ENCODE measurements around the gene CORO1C.

CORO1C gene

DNA sequence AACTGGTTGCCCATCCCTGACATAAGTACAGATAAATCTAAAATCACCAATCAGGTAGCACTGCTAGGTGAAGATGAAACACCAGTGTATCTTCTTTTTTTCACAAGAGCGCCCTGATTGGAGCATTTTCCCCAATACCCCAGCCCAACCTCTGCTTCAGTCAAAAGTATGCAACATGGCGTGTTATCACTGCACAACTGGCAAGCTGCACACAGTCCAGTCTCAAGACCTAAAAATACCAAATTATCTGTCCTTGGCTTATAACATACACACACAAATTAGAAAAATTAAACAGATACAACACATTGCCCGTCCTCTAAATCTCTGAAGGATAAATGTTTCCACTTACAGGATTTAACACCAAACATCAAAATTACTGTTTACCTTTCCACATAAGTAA is 77.4 kb downstream of the CORO1C start:
- DNase-seq: no peak

DNA sequence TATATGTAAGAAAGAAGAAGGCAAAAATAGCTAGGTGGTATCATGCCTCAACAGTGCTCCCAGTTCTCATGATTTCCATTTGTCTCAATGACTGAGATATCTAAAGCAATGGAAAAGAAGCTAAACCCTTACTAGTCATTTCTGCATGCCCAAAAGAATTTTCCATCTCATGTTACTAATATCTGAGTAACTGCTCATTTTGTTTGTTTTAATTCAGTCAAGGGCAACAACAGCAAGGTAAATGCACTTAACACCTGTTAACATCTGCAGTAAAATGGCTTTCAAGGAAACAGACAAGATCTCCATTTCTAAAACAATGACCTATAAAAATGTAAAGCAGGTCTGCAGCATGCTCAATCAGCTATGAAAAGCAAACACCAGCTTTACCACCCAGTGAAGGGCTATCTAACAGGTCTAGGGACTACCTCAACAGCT is 78.2 kb downstream of the CORO1C start:
- DNase-seq: no peak

DNA sequence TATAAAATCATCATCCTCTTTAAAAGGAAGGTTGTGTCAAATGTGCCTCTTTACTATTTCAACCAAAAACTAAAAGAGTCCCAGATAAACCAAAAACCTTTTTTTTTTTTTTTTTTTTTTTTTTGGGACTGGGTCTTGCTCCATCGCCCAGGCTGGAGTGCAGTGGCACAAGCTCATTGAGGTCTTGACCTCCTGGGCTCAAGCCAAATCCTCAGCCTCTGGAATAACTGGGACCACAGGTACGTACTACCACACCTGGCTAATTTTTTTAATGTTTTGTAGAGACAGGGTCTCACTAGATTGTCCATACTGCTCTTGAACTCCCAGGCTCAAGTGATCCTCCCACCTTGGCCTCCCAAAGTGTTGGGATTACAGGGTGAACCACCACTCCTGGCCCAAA is 81.2 kb downstream of the CORO1C start:
- DNase-seq: no peak

DNA sequence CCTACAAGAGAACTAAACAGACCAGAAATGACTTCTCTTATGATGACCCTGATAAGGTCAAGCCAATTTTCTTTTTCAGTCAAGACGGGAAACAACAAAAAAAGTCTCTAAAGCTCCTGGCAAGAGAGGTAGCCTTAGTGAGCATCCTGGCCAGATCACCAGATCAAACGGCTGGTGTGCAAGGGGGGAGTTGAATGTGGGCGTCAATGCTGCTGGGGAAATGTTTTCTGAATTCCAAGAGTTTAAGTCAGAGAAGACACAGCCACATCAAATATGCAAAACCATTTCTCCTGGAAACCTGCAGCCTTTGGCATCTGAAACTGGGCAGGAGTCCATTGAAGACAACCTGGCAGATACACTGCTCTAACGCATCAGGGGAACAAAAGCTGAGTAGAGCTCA is 81.6 kb downstream of the CORO1C start:
- DNase-seq: no peak

DNA sequence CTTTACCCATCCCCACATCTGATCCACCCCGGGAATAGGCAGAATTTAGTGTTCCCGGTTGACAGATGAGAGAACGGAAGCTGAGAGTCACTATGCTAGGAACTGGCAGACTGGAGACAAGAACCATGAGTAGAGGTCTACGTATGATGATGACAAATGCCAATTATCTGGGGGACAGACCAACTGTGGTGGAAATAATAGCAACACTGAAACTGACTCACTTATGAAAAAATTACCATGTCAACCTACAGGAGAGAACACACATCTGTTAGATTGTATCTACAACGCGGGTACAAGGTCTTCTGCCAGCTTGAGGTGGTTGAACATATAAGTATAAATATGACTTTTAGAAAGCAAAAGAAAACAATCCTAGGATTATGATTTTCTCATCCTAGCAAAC is 82.2 kb downstream of the CORO1C start:
- DNase-seq: no peak

DNA sequence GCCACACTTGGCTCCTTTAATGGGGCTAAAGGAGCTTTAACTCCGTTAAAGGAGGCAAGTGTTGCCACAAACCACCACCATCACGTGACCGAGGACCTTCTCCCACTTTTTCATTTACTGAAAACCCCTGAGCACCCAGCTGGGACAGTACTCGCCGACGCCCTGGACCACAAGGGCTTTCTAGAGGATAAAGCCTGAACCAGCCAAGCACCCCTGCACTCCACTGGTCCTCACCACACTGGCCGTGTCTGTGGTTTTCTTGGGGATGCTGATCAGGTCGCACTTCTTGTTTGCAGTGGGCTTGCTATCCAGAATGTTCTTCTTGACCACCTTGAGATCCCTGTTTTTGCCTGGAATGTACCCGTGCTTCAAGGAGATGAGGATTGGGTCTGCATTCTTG is 82.9 kb downstream of the CORO1C start:
- no peak for DNase-seq

DNA sequence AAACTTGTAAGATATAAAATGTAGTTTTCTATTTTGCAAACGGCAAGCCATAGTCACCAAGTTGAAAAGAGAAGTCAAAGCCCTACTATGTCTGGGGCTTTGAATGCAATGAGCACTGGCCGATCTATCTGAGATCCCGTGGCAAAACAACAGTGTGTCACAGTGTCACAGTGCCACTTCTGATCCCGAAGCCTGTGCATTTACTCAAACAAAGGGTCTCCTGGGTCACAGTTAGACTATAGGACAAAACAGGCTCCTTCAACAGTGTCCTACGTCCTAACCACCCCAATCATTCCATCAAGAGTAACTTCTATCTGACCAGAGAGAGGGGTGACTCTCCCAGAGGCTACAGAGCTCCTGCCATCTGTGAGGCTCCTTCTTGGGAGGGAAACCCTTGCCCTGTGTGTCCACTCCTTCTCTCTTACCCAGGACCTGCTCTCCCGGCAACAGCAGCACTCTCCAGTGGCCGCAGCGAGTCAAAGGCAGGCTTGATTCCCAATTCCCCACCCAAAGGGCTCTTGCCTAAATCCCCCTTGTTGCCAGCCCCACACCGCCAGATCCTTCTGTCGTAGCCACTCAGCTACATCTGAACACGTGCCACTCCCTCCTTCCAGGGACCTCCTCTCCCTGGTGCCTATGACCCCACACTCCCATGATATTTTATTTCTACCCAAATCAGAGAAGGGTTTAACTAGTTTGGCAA is 83.6 kb downstream of the CORO1C start:
- peak in 2 of 58 donors; percentile 10 to 11 for DNase-seq

DNA sequence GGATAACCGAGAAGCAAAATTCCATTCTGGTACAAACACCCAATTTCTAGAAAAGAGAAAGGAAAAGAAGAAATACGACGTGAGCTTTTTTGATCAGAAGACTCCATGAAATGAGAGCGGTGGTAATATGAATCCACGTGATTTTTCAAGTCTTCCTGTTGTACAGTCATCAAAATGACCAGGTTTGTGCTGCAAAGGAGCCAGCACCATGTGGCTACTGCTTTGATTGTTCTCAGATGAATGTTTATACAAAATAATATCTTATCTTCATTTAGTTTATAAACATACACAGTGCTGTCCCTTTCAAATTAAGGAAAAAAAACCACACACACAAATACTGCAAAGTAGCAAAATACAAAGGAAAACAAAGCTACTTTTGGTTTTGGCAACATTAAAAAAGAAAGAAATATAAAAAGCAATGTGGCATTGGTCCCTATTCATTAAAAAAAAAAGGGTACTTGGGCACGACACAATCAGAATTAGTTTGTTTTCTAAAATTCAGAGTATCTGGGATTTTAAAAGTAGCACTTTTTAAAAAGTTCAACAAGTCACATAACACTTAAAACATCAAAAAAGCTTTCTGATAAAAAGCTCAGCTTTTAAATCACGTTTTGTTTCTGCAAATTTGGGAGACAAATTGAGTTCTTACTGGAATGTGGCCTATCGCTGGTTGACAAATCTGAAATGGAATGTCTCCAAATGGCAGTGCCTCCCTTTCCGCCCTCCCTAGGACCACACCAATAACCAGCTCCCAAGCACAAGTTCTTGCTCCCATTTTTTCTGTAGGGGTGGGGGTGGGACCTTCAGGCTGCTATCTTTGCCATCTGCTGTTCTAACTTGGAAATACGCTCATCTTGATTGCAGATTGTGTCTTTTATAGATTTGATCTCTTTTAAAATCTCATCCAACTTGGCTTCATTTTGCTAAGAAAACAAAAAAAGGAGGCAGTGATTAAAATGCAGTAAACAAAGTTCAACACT is 84.4 kb downstream of the CORO1C start:
- no peak for DNase-seq

DNA sequence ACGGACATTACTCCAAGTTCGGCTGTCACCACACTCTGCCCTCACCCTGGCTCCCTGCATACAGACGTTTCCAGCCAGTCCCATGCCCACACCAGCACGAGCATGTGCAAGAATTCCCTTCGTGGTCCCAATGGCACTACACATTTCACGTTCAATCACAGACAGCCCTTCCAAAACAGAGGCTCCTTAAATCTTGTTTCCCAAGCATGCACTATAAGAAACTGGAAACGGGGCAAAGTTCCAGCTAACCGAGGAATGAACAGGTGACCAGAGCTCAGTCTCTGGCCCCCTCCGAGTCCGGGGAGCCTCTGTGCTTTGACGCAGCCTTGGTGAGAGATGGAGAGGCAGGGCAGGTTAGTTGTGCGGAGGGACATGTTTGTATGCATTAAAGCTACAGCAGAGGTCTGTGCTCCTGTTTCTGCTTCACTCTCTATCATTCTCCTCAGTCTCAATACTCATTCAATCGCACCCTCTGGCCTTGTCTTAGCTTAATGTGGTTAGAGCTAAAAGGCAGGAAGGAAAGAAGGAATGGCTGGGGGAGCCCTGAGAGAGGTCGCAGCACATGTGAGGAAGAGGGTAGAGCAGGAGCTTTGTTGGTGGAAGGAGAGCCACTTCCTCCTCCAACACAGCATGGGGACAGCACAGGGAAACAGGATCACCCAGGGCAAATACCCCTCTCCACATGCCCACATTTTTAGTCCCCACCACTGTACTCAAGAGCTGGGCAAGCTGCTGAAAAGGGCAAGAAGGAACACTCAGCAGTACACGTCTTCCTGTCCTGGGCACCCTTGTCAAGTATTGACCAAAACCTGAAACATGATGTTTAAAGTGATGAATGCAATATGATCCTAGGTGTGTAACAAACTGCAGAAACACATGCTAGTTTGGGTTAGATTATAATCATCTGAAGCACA is 85.4 kb downstream of the CORO1C start:
- no peak for DNase-seq

DNA sequence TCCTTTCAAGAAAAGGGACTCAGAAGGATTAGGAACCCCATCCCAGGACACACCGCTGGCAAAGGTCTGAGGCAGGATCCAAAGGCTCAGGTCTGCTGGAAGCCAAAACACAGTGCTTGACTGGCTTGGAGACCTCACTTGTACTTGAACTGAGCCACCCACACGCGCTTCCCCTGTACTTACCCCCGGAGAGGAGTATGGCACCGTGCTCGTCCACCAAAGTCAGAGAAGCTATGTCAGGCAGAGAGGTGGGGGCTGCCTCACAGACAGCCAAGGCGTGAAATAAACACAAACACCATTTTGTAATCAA is 86.6 kb downstream of the CORO1C start:
- no peak for DNase-seq

DNA sequence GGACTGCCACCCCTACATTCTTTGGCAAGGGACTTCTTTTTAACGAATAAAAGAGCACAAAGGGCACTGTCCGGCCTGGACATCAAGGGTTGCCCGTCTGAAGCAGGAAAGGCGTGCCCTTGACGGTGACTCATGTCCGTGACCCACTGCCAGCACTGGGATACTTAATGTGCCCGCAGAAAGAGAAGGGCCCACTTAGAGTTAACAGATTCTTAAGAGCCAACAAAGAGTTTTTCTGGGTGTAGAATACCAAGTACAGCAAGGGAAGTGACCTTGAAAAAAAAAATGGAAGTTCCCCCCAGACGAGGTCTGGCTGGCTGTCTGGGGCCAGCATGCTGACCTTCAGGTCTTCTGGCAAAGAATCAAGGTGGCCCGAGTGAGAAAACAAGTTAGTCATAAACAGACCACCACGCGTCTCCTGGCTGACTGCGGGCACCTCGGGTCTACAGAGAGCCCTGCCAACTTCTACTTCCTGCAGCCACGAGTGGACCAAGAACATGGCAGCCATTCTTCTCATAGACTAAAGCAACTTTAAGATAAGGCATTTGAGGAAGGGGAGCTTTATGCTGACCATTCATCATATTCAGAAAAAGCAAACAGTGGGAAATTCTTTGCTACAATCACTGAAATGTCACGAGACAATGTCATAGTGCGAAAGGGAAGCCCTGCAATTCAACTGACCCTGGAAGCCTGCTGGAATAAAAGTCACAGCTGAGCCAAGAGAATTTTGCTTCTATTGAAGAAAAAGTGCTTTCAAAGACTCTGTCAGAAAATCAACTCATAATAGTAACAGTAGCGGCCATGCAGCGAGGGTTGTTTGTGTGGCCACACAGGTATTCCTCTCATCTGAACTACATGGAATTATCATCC is 87.1 kb downstream of the CORO1C start:
- peak in 22 of 58 donors; percentile 21 to 75 (median 35) for DNase-seq

DNA sequence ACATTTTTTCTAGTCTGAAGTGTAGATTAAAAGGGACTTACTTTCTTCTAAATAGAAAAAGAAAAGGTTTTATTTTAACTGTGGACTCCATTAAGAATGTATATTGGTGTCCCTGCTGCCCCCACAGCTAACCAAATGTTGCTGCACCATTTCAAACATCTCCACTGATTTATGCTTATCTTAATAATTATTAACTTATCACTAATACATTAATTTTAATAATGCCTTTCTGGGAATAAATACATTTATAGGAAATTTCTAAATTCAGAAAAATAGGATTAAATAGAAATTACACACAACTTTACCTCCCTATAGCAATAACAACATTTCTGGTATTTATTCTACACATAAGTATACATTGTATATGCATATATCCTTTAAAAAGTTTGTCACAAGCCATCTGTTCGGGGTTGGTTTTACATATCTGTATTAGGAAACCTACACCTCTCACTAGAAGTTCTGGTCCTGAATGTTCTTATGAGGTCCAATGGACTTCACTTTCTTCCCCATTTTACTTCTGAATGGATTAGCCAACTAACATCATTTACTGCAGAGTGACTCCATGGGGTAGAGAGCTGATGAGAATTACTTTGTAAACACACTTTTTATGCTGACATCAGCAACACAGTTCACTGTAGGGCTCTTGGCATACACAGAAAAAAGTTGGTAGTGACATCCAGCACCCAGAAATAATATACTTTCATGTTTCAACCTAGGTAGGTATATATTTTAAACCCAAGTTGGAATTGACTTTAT is 88.2 kb downstream of the CORO1C start:
- DNase-seq: no peak

DNA sequence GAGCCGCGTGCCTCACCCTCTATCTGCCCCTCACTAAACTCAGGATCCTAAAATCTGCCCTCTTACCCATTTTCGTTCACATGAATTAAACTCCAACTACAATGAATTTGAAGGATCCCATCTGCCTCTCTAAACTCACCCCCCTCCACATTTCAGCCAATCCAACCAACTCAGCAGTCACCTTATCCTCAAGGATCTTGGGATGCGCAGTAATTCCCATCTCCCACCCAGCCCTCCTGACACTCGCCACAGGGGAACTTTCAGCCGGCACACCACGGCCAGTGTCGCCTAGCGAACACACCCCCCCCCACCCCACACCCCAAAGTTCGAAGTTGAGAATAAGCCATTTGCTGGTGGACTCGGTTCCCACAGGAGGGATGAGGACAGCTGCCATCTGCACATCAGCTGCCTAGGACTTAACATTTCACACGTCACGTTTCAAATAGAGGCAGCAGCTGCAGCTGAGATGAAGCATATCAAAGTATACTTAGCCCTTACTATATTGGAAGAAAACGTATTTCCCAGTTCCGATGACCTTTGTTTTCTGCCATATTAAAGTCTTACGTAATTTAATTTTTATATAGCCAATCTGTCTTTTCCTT is 88.9 kb downstream of the CORO1C start:
- no peak for DNase-seq

DNA sequence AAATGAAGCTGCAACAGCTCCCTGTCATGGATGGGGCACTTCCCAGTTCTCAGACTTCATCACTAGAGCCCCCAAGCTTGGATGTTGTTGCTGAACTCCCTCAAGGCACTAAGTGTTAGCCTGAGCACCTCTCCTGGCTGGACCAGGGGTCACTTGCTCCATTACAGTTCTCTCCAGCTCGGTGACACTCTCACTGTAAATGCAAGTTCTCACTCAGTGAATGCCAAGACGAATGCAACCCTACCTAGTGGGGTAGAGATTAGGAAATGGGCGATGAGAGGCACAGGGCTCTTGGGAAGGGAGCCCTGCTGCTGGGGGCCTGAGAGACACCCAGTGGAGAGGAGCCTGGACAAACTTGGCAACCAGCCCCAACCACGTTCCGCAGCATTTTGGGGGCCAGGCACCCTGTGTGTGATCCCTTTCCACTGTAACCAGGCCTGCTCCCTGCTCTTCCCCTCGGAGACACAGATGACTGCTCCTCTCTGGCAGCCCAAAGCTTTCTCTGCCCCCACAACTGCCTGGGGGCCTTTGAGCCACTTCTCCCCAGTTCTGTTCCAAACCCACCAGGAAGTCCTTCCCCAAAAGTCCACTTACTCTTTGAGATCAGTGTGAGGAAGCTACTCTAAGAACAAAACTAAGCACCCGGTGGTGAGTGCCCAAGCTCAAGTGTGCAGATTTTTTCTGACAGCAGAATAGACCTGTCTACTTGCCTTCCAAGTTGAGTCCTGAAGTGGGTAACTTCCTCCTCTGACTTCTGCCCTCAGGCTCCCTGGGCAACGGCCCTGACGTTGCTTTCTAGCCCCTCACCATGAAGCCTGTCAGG is 89.7 kb downstream of the CORO1C start:
- DNase-seq: peak in 3 of 58 donors; percentile 15 to 31 (median 19)

DNA sequence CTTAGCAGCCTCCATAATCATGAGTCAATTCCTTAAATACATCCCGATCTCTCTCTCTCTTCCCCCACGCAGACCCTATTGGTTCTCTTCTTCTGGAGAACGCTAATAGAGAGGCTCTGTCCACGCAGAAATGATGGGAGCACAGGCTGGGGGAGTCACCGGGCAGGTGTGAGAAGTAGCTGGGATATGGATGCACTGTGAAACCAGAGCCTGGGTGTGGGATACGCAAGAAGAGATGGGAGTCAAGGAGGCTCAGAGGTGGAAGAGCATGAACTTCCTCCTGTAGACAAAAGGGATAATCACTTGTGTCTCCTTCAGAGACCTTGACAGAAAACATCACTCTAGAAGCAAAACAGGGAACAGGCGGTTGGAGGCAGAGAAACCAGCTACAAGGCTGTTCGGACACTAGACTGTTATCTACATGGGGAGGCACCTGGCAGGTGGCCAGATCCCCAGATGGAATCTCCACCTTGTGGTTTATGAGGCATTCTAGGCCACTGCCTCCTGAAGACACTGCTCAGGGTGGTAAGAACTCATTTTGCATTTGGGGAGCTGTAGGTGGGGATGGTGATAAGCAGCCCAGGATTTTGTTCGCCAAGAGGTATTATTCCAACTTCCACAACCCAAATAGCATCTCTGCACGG is 90.4 kb downstream of the CORO1C start:
- DNase-seq: peak in 2 of 58 donors; percentile 29 to 62

DNA sequence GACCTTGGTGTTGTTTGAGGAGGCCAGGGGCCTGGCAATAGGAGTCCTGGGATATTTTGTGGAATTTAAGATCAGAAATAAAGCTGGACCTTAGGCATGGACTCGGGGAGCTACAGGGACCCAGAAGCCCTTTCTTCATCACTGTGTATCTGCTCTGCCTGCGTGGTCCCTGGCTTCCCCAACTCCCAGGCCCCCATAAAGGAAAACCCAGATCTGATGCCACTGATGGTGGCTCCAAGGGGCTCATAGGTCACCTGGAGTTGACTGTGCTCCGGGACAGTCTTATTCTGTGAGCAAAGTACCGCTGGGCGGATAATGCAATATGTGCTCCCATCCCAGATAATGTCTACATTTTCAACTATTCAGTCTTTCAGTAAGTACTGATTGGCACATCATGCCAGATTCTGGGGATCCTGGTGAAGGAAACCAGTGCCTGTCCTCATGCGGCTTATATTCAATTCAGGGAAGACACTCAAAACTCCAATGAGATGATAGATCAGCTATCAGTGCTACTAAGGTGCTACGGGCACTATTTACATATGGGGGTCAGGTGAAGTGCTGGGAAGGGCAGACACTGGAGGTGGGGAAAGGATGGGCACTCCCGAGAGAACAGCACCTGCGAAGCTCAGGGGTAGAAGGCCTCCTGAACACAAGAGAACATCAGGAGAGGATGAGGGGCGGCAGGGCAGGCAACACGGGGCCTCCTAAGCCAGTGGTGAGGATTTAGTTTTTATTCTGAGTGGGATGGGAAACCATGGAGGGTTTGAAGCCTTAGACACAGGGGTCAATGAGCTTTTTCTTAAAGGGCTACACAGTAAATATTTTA is 92.1 kb downstream of the CORO1C start:
- DNase-seq: no peak
